Measurements from ENCODE around the gene DOCK3.
"Not testable (repeated sequence)": the region's sequence is repeated elsewhere in the genome, so short reads cannot be mapped to it uniquely, and the experiment has no call there.

The DOCK3 gene

DNA sequence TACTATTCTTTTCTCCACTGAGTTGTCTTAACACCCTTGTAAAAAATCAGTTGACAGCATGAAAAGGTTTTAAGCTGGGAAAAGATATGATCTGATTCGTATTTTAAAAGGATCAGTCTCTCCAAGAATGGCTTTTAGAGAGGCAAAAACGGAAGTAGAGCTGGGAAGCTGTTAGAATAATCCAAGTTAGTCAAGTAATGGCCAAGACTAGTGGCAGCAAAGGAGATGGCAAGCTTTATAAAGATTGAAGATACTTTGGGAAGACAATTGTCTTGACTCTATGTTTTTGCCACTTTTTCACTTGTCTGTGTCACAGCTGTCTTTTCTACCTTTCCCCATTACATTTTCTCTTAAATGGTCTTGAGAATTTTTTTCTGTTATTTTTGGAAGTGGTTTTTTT lies 466.8 kb downstream of the DOCK3 start:
- no peak for DNase-seq

DNA sequence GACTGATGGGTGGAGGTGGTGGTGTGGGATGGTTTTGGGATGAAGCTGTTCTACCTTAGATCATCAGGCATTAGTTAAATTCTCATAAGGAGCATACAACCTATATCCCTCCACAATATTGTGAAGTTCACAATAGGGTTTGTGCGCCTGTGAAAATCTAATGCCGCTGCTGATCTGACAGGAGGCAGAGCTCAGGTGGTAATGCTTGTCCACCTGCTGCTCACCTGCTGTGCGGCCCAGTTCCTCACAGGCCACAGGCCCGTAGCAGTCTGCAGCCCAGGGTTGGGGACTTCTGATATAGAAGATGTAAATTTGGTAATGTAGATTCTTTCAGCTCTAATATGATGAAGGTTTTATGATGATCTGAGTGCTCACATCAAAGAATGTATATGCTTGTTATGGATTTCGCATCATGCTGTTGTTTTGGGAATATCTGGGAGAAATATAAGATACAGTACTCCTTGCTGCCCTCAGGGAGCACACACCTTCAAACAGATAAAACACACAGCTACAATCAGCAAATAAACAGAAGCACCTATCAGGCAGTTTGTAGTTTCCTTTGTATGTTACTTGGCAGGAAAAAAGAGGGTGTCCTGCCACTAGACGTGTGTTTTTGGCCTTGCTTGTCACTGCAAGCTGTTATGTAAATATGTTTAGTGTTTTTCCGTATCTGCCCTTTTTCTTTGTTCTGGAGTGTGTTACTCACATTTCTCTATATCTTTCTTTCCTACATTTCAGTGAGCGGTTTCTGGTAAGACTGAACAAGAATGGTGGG lies 471.3 kb downstream of the DOCK3 start:
- no peak for DNase-seq

DNA sequence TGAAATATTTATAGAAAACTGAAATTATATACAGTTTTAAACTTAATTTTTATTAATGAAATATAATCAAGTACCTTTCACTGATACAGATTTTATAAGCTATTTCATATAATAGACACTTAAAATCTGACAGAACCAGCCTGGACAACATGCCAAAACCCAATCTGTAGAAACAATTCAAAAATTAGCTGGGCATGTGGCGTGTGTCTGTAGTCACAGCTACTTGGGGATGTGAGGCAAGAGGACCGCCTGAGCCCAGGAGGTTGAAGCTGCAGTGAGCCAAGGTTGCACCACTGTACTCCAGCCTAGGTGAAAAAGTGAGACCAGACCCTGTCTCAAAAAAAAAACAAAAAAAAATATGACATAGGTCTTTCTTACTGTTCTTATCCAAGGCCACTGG lies 472.1 kb downstream of the DOCK3 start:
- DNase-seq, result no peak

DNA sequence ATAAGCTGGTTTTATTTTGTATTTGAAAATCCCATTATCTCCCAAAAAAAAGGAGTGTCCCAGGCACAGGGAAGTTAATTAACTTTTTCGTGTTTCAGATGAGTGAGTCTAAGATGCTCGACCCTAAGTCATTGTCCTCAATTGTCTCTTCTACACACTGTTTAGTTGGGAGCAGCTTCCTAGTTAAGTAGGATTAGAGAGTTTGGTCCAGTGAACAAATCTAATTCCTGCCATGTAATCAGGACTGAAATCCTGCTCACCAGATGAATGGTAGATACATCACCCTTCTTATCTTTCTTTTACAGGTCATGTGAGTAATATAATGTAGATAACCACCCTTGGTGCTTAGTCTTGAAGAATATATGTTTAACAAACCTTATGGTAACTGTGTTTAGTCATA lies 481.4 kb downstream of the DOCK3 start:
- DNase-seq, result no peak

DNA sequence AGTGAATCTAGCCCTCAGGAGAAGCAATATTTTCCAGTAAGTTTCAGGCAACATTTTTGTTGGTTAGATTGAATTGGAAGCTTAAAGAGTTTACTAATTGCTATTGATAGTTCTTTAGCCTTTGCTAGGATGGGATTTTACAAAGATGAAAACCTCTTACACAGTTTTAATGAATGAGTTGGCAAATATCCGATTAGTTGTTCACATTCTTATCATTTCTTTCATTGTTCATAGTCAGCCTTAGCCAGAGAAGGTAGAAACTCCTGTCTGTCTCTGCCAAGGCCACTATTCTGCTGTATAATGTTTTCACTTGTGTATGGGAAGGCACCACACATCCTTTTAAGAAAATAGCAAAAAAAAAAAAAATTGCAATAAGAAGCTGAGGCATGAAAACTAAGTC lies 488.3 kb downstream of the DOCK3 start:
- DNase-seq, result no peak

DNA sequence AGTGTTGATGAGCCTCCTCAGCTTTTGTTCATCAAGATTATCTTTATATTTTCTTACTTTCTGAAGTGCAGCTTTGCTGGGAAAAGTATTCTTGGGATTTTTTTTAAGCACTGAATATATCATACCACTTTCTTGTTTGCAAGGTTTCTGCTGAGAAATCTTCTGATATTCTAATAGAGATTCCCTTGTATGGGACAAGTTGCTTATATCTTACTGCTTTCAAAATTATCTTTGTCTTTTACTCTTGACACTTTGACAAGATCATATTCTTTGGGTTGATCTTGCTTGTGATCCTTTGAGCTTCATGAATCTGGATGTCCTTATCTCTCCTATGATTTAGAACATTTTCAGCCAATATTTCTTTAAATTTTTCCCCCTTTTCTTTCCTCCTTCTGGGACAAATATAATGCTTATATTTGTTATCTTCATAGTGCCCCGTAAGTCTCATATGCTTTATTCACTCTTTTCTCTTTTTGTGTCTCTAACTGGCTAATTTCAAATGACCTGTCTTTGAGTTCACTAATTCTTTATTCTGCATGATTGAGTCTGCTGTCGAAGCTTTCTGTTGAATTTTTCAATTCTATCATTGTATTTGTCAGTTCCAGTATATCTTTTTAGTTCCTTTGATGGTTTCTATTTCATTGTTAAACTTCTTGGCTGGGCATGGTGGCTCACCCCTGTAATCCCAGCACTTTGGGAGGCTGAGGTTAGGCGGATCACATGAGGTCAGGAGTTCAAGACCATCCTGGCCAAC lies 499.0 kb downstream of the DOCK3 start:
- DNase-seq, result no peak

- no peak for DNase-seq
Observed at GRCh38 chr3:51176923-51177322, 502.2 kb downstream of the DOCK3 start.

DNA sequence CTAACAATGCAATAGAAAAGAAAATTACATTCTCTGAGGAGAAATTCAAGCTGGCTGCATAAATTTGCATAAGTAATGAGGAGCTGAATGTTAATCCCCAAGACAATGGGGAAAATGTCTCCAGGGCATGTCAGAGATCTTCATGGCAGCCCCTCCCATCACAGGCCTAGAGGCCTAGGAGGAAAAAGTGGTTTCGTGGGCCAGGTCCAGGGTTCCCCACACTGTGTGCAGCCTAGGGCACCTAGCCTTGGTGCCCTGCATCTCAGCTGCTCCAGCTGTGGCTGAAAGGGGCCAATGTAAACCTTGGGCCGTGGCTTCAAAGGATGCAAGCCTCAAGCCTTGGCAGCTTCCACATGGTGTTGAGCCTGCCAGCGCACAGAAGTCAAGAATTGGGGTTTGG lies 511.7 kb downstream of the DOCK3 start:
- DNase-seq, result not testable (repeated sequence)

GRCh38 chr3:51190199-51190598 lies 515.5 kb downstream of the DOCK3 start:
- no peak for DNase-seq

- DNase-seq, result no peak
Observed at GRCh38 chr3:51190827-51191226, 516.1 kb downstream of the DOCK3 start.

DNA sequence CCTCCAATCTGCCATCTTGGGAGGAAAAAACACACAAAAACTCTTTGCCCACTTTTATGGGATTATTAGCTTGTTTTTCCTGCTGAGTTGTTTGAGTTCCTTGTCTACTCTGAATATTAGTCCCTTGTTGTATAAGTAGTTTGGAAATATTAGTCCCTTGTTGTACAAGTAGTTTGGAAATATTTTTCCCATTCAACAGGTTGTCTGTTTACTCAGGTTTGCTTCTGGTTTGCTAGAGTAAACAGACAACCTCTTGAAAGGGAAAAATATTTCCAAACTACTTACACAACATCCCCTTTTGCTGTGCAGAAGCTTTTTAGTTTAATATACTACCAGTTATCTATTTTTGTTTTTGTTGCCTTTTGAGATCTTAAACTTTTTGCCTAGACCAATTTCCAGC lies 517.0 kb downstream of the DOCK3 start:
- no peak for DNase-seq

GRCh38 chr3:51198477-51198876 lies 523.8 kb downstream of the DOCK3 start:
- DNase-seq, result no peak

- DNase-seq, result not testable (repeated sequence)
Observed at GRCh38 chr3:51199296-51199695, 524.6 kb downstream of the DOCK3 start.

DNA sequence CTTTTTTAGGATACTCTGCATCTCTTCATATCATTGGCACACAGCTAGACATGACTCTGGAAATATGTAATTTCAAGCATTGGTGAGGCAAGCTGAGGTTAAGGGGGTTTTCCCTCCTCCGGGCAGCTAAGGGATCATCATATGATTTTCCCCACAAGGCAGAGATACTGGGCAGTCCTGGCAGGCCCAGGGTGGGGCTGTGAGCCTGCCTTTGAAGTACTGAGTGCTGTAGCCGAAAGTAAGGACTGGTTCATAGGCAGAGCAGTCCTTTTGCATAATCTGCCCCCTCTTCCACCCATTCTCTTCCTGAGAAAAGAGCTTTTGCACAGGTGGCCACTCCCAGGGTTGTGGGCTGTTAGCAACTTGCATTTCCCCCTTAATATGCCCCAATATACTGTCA lies 541.6 kb downstream of the DOCK3 start:
- no peak for DNase-seq

- no peak for DNase-seq
Observed at GRCh38 chr3:51221959-51222358, 547.2 kb downstream of the DOCK3 start.

DNA sequence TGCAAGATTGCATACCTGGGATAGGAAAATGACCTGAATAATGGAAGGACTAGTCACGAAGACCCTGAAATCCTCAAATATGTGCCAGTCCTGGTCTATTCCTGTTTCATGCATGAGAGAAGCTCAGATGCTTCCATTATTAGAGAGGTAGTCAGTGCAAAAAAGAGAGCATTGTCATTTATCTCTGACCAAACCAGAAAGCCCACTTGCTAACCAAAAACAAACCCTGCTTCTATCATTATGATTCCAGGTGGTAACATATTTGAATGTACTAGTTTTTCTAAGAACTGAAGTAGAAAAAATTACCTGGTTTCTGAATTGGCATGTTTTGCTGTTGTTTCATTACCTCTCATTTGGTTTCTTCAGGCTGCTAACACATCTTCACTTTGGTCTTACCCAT lies 549.6 kb downstream of the DOCK3 start:
- DNase-seq, result no peak

- DNase-seq, result no peak
Observed at GRCh38 chr3:51224843-51225242, 550.1 kb downstream of the DOCK3 start.

- DNase-seq, result no peak
Observed at GRCh38 chr3:51242939-51243338, 568.2 kb downstream of the DOCK3 start.

DNA sequence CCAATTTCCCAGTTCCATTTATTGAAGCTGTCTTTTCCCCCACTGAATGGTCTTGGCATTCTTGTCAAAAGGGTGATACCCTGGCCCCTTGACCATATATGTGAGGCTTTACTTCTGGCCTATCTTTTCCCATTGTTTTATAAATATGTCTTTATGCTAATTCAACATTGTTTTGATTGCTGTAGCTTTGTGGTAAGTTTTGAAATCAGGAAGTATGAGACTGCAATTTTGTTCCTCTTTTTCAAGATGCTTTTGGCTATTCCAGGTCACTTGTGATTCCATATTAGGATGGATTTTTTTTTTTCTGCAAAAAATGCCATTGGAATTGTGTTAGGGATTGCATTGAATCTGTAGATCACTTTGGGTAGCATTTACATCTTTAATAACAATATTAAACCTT lies 569.2 kb downstream of the DOCK3 start:
- DNase-seq, result no peak

- no peak for DNase-seq
Observed at GRCh38 chr3:51245867-51246266, 571.1 kb downstream of the DOCK3 start.

DNA sequence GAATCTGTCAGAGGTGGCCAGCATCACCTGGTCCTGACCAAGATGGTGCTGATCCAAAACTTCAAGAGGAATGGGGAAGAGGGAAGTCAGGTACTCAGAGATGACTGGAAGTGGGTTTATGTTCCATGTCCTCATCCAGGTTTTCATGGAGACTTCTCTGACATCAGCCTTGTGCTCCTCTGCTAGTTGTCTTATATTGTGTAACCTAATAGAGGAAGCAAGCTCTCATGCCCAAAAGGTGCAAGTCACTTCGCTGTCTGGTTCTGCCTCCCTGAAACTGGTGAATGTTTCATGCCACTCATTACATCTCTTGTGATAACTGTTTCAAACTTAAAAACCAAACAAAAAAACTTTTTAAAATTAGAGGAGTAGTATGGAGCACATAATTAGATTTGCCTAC lies 583.1 kb downstream of the DOCK3 start:
- DNase-seq, result no peak

GRCh38 chr3:51264166-51264565 lies 589.4 kb downstream of the DOCK3 start:
- DNase-seq, result not testable (repeated sequence)

DNA sequence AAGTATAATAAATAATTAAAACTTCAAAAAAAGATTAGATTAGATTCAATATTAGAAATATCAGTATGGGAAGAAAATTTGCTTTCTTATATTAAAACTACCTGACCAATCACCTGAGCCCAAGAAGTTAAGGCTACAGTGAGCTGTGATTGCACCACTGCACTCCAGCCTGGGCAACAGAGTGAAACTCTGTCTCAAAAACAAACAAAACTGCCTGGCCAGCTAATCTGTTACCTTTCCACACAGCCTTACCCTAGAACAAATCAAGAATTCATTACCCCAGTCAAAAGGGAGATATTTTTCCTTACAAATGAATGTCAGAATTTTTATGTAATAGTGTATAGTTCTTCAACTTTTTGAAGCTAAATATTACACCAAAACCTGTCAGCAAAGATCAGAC lies 593.4 kb downstream of the DOCK3 start:
- no peak for DNase-seq

GRCh38 chr3:51269466-51269865 lies 594.7 kb downstream of the DOCK3 start:
- DNase-seq, result no peak

- no peak for DNase-seq
Observed at GRCh38 chr3:51270559-51270958, 595.8 kb downstream of the DOCK3 start.
